ENCODE measurements around the gene PTPRT. TPM values are rescaled to one million over a fixed set of nuclear protein-coding genes. Genes with fewer than 3 reads are reported as not detected.

The PTPRT gene
- total RNA-seq, 1 experiment from 2014 or later, result 0.93 TPM

GRCh38 chr20:42587427-42587826, 602.3 kb downstream of the PTPRT start:
- H3K27me3 ChIP-seq, result no peaks in the 10 kb centered on the region
- H3K36me3 ChIP-seq, result no peaks in the 10 kb centered on the region
- no peak overlapping the region for H3K4me3 ChIP-seq
- H3K27ac ChIP-seq, result no peak overlapping the region
- no peaks in the 10 kb centered on the region for H3K4me1 ChIP-seq
- DNase-seq, result no peak
- no peaks in the 10 kb centered on the region for H3K9me3 ChIP-seq (replicated peaks)

DNA sequence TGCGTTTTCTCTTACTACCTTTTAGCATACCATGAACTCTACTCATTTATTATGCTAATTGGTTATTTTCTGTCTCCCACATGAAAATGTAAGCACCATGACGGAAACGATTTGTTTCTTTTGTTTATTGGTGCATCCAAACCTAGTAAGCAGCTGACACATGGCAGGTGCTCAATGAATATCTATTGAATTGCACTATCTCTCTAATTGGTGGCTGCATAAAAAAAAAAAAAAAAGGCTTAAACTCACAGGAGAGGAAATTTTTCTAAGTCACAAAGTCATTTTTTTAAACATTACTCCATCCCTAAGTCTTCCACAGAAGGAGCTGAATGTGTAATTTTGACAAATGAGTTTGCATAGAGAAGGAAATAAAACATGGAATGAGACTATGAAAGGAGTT, 608.4 kb downstream of the PTPRT start:
- DNase-seq, result no peak
- H3K27ac ChIP-seq, result no peak overlapping the region
- no peaks in the 10 kb centered on the region for H3K36me3 ChIP-seq
- H3K4me1 ChIP-seq, result no peaks in the 10 kb centered on the region
- no peak overlapping the region for H3K4me3 ChIP-seq
- no peaks in the 10 kb centered on the region for H3K9me3 ChIP-seq (replicated peaks)
- no peaks in the 10 kb centered on the region for H3K27me3 ChIP-seq

DNA sequence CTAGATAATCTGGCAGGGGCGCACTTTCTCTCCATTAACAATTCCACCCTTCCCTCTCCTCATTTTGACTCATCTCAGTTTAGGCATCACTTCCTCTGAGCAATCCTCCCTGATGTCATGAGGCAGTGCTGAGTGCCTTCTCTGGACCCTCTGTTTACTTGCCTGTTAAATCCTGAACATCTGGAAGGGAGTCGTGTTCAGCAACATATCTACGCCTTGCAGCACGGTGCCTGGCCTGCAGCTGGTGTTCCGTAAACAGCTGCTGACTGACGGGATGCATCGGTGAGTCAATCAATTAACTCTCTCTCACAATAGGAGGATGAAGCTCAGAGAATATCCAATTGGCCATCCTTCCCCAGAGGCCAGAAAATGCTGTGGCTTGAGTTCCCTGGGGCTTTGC, 613.5 kb downstream of the PTPRT start:
- H3K27ac ChIP-seq, result no peak overlapping the region
- no peaks in the 10 kb centered on the region for H3K36me3 ChIP-seq
- H3K4me1 ChIP-seq, result no peaks in the 10 kb centered on the region
- H3K9me3 ChIP-seq (replicated peaks), result no peaks in the 10 kb centered on the region
- no peak overlapping the region for H3K4me3 ChIP-seq
- no peaks in the 10 kb centered on the region for H3K27me3 ChIP-seq
- peak; percentile 18 to 48 for DNase-seq

GRCh38 chr20:42572320-42573016, 617.2 kb downstream of the PTPRT start:
- no peaks in the 10 kb centered on the region for H3K27me3 ChIP-seq
- H3K9me3 ChIP-seq (replicated peaks), result no peaks in the 10 kb centered on the region
- no peak overlapping the region for H3K4me3 ChIP-seq
- no peak for DNase-seq
- no peaks in the 10 kb centered on the region for H3K36me3 ChIP-seq
- no peak overlapping the region for H3K27ac ChIP-seq
- no peaks in the 10 kb centered on the region for H3K4me1 ChIP-seq

DNA sequence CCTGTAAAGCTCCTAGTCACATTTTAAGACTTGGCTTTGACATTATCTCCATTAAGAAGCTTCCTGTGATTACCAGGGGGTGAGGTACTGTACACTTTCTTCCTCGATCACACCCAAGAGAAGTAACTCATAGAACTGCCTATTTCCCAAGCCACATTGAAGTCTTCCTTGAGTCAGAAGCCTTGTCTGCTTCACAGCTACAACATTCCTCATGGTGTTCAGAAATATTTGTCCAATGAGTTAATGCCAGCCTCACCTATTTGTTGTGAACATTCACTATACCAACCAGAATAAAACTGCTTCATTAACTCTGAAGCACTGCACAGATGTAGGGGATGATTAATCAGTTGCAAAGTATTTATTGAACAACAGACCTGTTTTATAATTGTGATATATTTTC, 622.3 kb downstream of the PTPRT start:
- Histone ChIP-seq H3K27me3 (no peaks in the 10 kb centered on the region; the same call in 1 of the 2 replicates), H3K36me3 (no peaks in the 10 kb centered on the region), H3K4me3 (no peak overlapping the region), H3K27ac (no peak overlapping the region), H3K4me1 (0 out of 2 replicates have a peak, but pooled peaks cover 2% of the 10 kb centered on the region), H3K9me3 (replicated peaks) (no peaks in the 10 kb centered on the region)
- no peak for DNase-seq

DNA sequence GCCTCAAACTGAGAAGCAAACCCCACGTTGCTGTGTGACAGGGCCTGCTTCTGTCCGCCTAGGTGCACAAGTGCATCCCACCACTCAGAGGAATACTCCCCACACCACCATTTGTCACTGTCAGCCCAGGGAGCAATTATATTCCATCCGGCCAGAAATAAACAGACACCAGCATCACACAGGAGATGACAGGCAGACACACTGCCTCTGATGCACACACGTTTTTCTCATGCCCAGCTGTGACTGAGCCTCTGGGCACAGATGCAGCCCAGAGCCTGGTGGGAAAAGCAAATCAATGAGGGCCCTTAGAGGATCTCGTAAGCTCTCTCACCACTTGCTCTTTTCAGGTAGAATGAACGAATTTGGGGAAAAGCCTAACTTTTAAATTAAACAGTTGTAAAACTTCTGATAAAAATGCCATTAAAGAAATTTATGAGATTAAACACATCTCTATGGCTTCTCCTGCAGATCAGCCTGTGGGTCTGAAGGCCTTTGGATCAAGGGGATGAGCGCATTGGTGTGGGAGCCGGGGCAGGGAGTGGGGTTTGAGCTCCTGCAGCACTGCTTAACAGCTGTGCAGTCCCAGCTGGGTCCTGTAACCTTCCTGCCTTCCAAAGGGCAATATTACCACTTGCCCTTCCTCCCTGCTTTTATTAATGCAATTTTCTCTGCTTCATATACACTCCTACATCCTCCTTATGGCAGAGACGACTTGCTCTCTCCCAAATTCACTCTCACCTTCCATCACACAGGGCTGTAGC, 624.3 kb downstream of the PTPRT start:
- H3K4me3 ChIP-seq, result no peak overlapping the region
- H3K27ac ChIP-seq, result no peak overlapping the region
- DNase-seq, result peak; percentile 26 to 52
- no peaks in the 10 kb centered on the region for H3K36me3 ChIP-seq
- H3K9me3 ChIP-seq (replicated peaks), result no peaks in the 10 kb centered on the region
- H3K27me3 ChIP-seq, result peaks cover 4% of the 10 kb centered on the region; the same call in 1 of the 2 replicates
- H3K4me1 ChIP-seq, result 0 out of 2 replicates have a peak, but pooled peaks cover 2% of the 10 kb centered on the region

GRCh38 chr20:42559665-42560064, 630.0 kb downstream of the PTPRT start:
- H3K4me1 ChIP-seq, result no peaks in the 10 kb centered on the region
- H3K36me3 ChIP-seq, result no peaks in the 10 kb centered on the region
- H3K4me3 ChIP-seq, result no peak overlapping the region
- no peaks in the 10 kb centered on the region for H3K9me3 ChIP-seq (replicated peaks)
- H3K27ac ChIP-seq, result no peak overlapping the region
- DNase-seq, result no peak
- H3K27me3 ChIP-seq, result peaks cover 27% of the 10 kb centered on the region

GRCh38 chr20:42556575-42556974, 633.1 kb downstream of the PTPRT start:
- peaks cover 27% of the 10 kb centered on the region for H3K27me3 ChIP-seq
- no peak for DNase-seq
- H3K4me3 ChIP-seq, result no peak overlapping the region
- no peak overlapping the region for H3K27ac ChIP-seq
- H3K36me3 ChIP-seq, result no peaks in the 10 kb centered on the region
- no peaks in the 10 kb centered on the region for H3K9me3 ChIP-seq (replicated peaks)
- no peaks in the 10 kb centered on the region for H3K4me1 ChIP-seq

DNA sequence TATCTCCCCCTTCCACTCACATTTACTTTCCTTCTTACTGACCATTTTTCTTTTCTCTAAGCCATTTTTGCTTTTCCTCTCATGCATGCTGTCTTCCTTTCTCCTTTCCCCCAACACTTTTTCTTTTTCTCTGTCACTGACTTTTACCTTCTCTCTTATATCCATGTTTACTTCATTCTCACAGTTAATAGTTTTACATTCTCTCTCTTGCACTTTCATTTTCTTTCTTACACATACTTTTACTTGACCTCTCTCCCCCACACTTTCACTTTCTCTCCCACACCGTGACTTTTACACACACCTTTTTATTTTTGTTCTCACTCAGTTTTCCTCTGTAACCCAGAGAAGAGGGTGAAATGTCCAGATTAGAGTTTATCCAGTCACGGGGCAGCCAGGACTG, 636.3 kb downstream of the PTPRT start:
- DNase-seq, result no peak
- Histone ChIP-seq H3K4me1 (no peaks in the 10 kb centered on the region), H3K27ac (no peak overlapping the region), H3K27me3 (peaks cover 17% of the 10 kb centered on the region; the same call in 1 of the 2 replicates), H3K36me3 (no peaks in the 10 kb centered on the region), H3K9me3 (replicated peaks) (no peaks in the 10 kb centered on the region), H3K4me3 (no peak overlapping the region)

DNA sequence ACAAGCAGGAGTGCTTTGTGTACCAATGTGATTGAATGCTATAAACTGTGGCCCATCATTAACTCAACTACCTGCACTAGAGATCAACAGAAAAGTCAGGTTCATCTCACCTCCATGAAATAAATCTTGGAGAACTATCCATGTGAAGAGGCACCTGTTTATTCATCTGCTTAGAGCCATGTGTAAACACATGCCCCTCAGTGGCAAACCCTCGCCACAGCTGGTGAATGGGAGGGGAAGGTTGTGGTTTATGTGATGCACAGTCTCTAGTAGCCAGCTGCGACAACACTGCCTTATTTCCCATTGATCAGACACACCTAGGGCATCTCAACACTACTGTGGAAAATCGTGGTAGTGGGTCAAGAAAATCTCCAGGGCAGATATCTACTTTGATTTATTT, 640.2 kb downstream of the PTPRT start:
- Histone ChIP-seq H3K9me3 (replicated peaks) (no peaks in the 10 kb centered on the region), H3K36me3 (no peaks in the 10 kb centered on the region), H3K4me3 (no peak overlapping the region), H3K27ac (no peak overlapping the region), H3K27me3 (peaks cover 4% of the 10 kb centered on the region), H3K4me1 (no peaks in the 10 kb centered on the region)
- DNase-seq, result peak; percentile 31 to 64

GRCh38 chr20:42544926-42545325, 644.8 kb downstream of the PTPRT start:
- Histone ChIP-seq H3K4me3 (no peak overlapping the region), H3K4me1 (no peaks in the 10 kb centered on the region), H3K27me3 (peaks cover 4% of the 10 kb centered on the region; the same call in 1 of the 2 replicates), H3K27ac (no peak overlapping the region), H3K36me3 (no peaks in the 10 kb centered on the region), H3K9me3 (replicated peaks) (no peaks in the 10 kb centered on the region)
- no peak for DNase-seq

GRCh38 chr20:42532831-42533230, 656.9 kb downstream of the PTPRT start:
- Histone ChIP-seq H3K27ac (no peak overlapping the region), H3K4me3 (no peak overlapping the region), H3K9me3 (replicated peaks) (no peaks in the 10 kb centered on the region), H3K27me3 (no peaks in the 10 kb centered on the region), H3K4me1 (peaks cover 11% of the 10 kb centered on the region; the same call in 1 of the 2 replicates), H3K36me3 (no peaks in the 10 kb centered on the region)
- no peak for DNase-seq

GRCh38 chr20:42531508-42531961, 658.2 kb downstream of the PTPRT start:
- no peak overlapping the region for H3K27ac ChIP-seq
- DNase-seq, result peak; percentile 40 to 70
- peaks cover 11% of the 10 kb centered on the region; the same call in 1 of the 2 replicates for H3K4me1 ChIP-seq
- H3K27me3 ChIP-seq, result no peaks in the 10 kb centered on the region
- no peaks in the 10 kb centered on the region for H3K9me3 ChIP-seq (replicated peaks)
- no peaks in the 10 kb centered on the region for H3K36me3 ChIP-seq
- no peak overlapping the region for H3K4me3 ChIP-seq

GRCh38 chr20:42530855-42531448, 658.8 kb downstream of the PTPRT start:
- H3K9me3 ChIP-seq (replicated peaks), result no peaks in the 10 kb centered on the region
- H3K36me3 ChIP-seq, result no peaks in the 10 kb centered on the region
- H3K4me1 ChIP-seq, result peaks cover 11% of the 10 kb centered on the region; the same call in 1 of the 2 replicates
- no peak overlapping the region for H3K27ac ChIP-seq
- H3K4me3 ChIP-seq, result no peak overlapping the region
- no peaks in the 10 kb centered on the region for H3K27me3 ChIP-seq
- DNase-seq, result peak; percentile 27 to 74

GRCh38 chr20:42530191-42530590, 659.5 kb downstream of the PTPRT start:
- Histone ChIP-seq H3K4me3 (no peak overlapping the region), H3K4me1 (peaks cover 11% of the 10 kb centered on the region; the same call in 1 of the 2 replicates), H3K9me3 (replicated peaks) (no peaks in the 10 kb centered on the region), H3K27me3 (no peaks in the 10 kb centered on the region), H3K36me3 (no peaks in the 10 kb centered on the region), H3K27ac (no peak overlapping the region)
- peak in 1 of 2 experiments; percentile 12 for DNase-seq

Measured in SJCRH30 (cell line).